ENCODE measurements around the gene PRKAG2.

DNA sequence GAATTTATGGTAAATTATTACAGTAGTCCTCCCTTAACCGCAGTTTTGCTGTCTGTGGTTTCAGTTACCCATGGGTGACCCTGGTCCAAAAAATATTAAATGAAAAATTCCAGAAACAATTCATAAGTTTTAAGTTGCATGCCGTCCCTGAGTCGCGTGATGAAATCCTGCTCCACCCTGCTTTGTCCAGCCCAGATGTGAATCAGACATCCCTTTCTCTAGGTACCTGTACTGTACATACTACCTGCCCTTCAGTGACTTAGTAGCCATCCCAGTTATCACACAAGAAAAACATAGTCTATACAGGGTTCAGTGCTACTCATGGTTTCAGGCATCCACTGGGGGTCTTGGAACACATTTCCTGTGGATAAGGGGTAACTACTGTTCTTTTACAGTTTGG, 336.8 kb downstream of the PRKAG2 start:
- TF ChIP-seq EZH2 (IDR thresholded peaks at IDR 0.05) (no peak), POLR2AphosphoS5 (IDR thresholded peaks at IDR 0.05; ENCODE audit: borderline replicate concordance, low read depth, low read length) (no peak), FOXP2 (optimal IDR thresholded peaks at IDR 0.05; ENCODE audit: control extremely low read depth, extremely low read length, insufficient read depth) (no peak)

All from SK-N-MC (cell line).